ENCODE results near the gene SLC24A3.

- no peak for TF ChIP-seq CTCF (IDR thresholded peaks at IDR 0.05)
- no peak for TF ChIP-seq POLR2A (IDR thresholded peaks at IDR 0.05)
Observed at GRCh38 chr20:19438488-19438887, 226.0 kb downstream of the SLC24A3 start.

Measured in breast epithelium (tissue), 3 donors.